Endothelial cell of umbilical vein (primary cell): ENCODE measurements around the gene MAEA. TPM values are rescaled to one million over a fixed set of nuclear protein-coding genes. Genes with fewer than 3 reads are reported as not detected.

Experiments used
- BruUV-seq: library from RNA; stranded (reverse); fragments of 400-500 nt; replicated peaks from 2 replicates; lab custom pipeline; 2021; lab: Mats Ljungman, UMichigan
- CTCF ChIA-PET: fragments of 300-600, 350-600 bp; sonication (Branson Sonifier 250); formaldehyde crosslinking; loops from one replicate; lab custom pipeline; 2021; ENCODE audit warnings: antibody characterized with exemption, inconsistent platforms; lab: Charles Lee
- POLR2A ChIA-PET: fragments of 300-600, 350-600 bp; sonication (Branson Sonifier 250); formaldehyde crosslinking; loops from one replicate; lab custom pipeline; 2021; ENCODE audit warnings: antibody characterized with exemption, inconsistent platforms; lab: Charles Lee
- DNase-seq: peaks from one replicate; pipeline ENCODE4 v3.0.0-alpha.2; 2011; ENCODE audit warnings: low read depth, low spot score
- FAIRE-seq: peaks from 2 replicates; lab custom pipeline; 2011; peaks lifted over from hg19 to GRCh38; lab: Jason Lieb, UNC
- H2AFZ ChIP-seq: 2 replicates; pipeline ENCODE4 v1.6.0; 2012; ENCODE audit warnings: low read depth, low read length, control low read depth, inconsistent platforms
- H3K27ac ChIP-seq: 2 replicates; pipeline ENCODE4 v1.5.1; 2011; ENCODE audit warnings: low read depth, mild to moderate bottlenecking, control low read depth, low read length, moderate library complexity; ENCODE audit not compliant: insufficient read depth
- H3K27me3 ChIP-seq, 2 experiments: 2 replicates each; pipeline versions ENCODE4 v1.6.0 to v1.6.1; 2011; ENCODE audit warnings: low read length in 2 of 2, mixed read lengths in 1 of 2; ENCODE audit not compliant: control insufficient read depth in 2 of 2, insufficient read depth in 2 of 2
- H3K36me3 ChIP-seq, 2 experiments: 2 replicates in 1 of 2; 3 replicates in 1 of 2; pipeline ENCODE4 v1.5.1; 2011; ENCODE audit warnings: low read length in 2 of 2, mild to moderate bottlenecking in 1 of 2, moderate library complexity in 1 of 2; ENCODE audit not compliant: control insufficient read depth in 2 of 2, insufficient read depth in 2 of 2; ENCODE audit errors: extremely low read depth in 1 of 2
- H3K4me1 ChIP-seq: 3 replicates; pipeline ENCODE4 v1.5.1; 2011; ENCODE audit warnings: mild to moderate bottlenecking, low read length; ENCODE audit not compliant: control insufficient read depth, insufficient read depth; ENCODE audit errors: extremely low read depth
- H3K4me2 ChIP-seq: 2 replicates; pipeline ENCODE4 v1.6.1; 2011; ENCODE audit warnings: low read length, control low read depth, mixed read lengths; ENCODE audit not compliant: insufficient read depth
- H3K4me3 ChIP-seq, 3 experiments: fragments of 200-600 bp in 1 of 3; sonication (generic), shearing (Covaris generic) in 1 of 3; replicated peaks in 1 of 3; 2 replicates each; pipeline ENCODE4 v1.5.1; 2011 to 2016; ENCODE audit warnings: control low read depth in 3 of 3, low read length in 3 of 3, mild to moderate bottlenecking in 2 of 3, inconsistent platforms in 1 of 3, low read depth in 1 of 3, moderate library complexity in 1 of 3; ENCODE audit not compliant: insufficient read depth in 1 of 3
- H3K79me2 ChIP-seq: 2 replicates; pipeline ENCODE4 v1.6.0; 2012; ENCODE audit warnings: low read length, inconsistent platforms; ENCODE audit not compliant: control insufficient read depth, insufficient read depth
- H3K9ac ChIP-seq: replicated peaks from 2 replicates; pipeline ENCODE3; 2011; ENCODE audit warnings: low read length, control low read depth; ENCODE audit not compliant: insufficient read depth; ENCODE audit errors: extremely low read depth
- H3K9me1 ChIP-seq: replicated peaks from 3 replicates; pipeline ENCODE4 v1.6.0; 2011; ENCODE audit warnings: mild to moderate bottlenecking, low read length; ENCODE audit not compliant: control insufficient read depth, insufficient read depth; ENCODE audit errors: extremely low read depth
- H3K9me3 ChIP-seq: replicated peaks from 2 replicates; pipeline ENCODE4 v1.5.1; 2012; ENCODE audit warnings: low read length, inconsistent platforms; ENCODE audit not compliant: control insufficient read depth, insufficient read depth
- H4K20me1 ChIP-seq: replicated peaks from 2 replicates; pipeline ENCODE3; 2011; ENCODE audit warnings: mild to moderate bottlenecking, low read length; ENCODE audit not compliant: control insufficient read depth, insufficient read depth; ENCODE audit errors: extremely low read depth
- CTCF ChIP-seq, 2 donors: IDR thresholded peaks; 1 replicate in 1 of 2; 2 replicates in 1 of 2; pipeline ENCODE4 v1.5.1; 2011; ENCODE audit warnings: low read length in 2 of 2, mild to moderate bottlenecking in 2 of 2, moderate library complexity in 2 of 2, control low read depth in 1 of 2, inconsistent platforms in 1 of 2, low read depth in 1 of 2; ENCODE audit not compliant: insufficient read depth in 1 of 2; ENCODE audit errors: extremely low read depth in 1 of 2
- EZH2 ChIP-seq: IDR thresholded peaks from 2 replicates; pipeline ENCODE4 v1.6.1; 2012; ENCODE audit warnings: borderline replicate concordance, low read depth, mild to moderate bottlenecking, moderate library complexity, low read length, inconsistent platforms; ENCODE audit not compliant: severe bottlenecking
- MAX ChIP-seq: IDR thresholded peaks from 2 replicates; pipeline ENCODE4 v1.6.1; 2011; ENCODE audit not compliant: insufficient read depth, insufficient read length
- MYC ChIP-seq: IDR thresholded peaks from one replicate; pipeline ENCODE4 v1.6.1; 2011; ENCODE audit warnings: mild to moderate bottlenecking, low read depth, low read length
- POLR2AphosphoS5 ChIP-seq: IDR thresholded peaks from 2 replicates; pipeline ENCODE4 v1.6.1; 2012; ENCODE audit warnings: low read depth, mild to moderate bottlenecking, control low read depth, low read length, moderate library complexity; ENCODE audit not compliant: insufficient read depth
- dilution Hi-C: fragments of 300-500 bp; cut with MboI; formaldehyde crosslinking; loops from one replicate; pipeline ENCODE4 v1.15.0; 2019; ENCODE audit warnings: low sequenced_read_pairs; ENCODE audit not compliant: extremely low pct_ligation_motif_present
- intact Hi-C: fragments of 100-400 bp; cut with micrococcal nuclease; formaldehyde crosslinking; loops from one replicate; pipeline ENCODE4 v1.10.0; 2022
- polyA plus RNA-seq, 4 experiments: library from polyadenylated mRNA; depleted of rRNA in 3 of 4; stranded (reverse) in 3 of 4; unstranded in 1 of 4; fragments of >200 nt; gene quantifications; 2 replicates each; pipeline versions ENCODE4 v1.2.1 to v1.2.3, GENCODE V29; 2011 to 2012; ENCODE audit warnings: missing spikeins in 1 of 4
- total RNA-seq: library from RNA; stranded (reverse); gene quantifications from 2 replicates; pipeline ENCODE4 v1.2.3, GENCODE V29; 2021

MAEA gene
- total and polyA plus RNA-seq, 2 donors (not counting 3 experiments of a cell fraction or from before 2014, with no cell fraction given), result 66.0 to 108 TPM

DNA sequence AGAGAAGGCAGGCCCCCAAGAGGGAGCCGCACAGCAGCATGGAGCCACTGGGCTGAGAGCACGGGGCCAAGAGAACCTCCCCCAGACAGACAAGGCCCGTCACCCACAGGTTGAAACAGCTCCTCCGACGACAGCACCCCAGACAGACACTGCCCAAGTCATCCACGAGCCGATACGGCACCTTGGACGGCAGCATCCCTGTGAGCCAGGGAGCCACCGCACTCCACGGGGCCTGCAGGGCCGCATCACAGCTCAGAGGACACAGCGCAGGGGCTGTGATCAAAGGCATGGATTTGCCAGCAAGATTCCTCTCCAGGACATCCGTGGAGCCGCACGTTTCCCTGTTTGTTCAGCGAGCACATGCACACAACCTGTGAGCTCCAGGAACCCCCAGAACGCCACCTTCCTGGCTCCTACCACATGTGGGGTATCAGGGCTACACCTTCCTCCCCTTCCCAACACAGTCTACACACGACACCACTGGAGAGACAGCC is 44.7 kb upstream of the MAEA start:
- H3K4me2 ChIP-seq, result no peak overlapping the region
- dilution Hi-C loops, result no loop called here
- TF ChIP-seq EZH2, result no peak
- no peak for TF ChIP-seq POLR2AphosphoS5
- no peak for TF ChIP-seq MAX
- TF ChIP-seq MYC, result no peak
- no peak for TF ChIP-seq CTCF (IDR thresholded peaks at IDR 0.05; ENCODE audit: extremely low read depth in 1 of 2, insufficient read depth in 1 of 2, low read depth in 1 of 2, low read length in 2 of 2)
- FAIRE-seq (no peak), DNase-seq (no peak)
- H3K9me1 ChIP-seq, result no peaks in the 10 kb centered on the region
- H2AFZ ChIP-seq, result no peak overlapping the region
- H3K27ac ChIP-seq, result no peak overlapping the region
- ChIA-PET POLR2A (no interaction called here), CTCF (no interaction called here)
- intact Hi-C loops, result no loop called here
- peaks cover 3 to 5% of the 10 kb centered on the region in 2 experiments for H3K36me3 ChIP-seq
- peaks cover 18% of the 10 kb centered on the region for H3K4me1 ChIP-seq
- H3K27me3 ChIP-seq, result no peaks in the 10 kb centered on the region
- no peaks in the 10 kb centered on the region for H3K9me3 ChIP-seq
- BruUV-seq, result no TSS peak
- no peak overlapping the region for H3K4me3 ChIP-seq
- no peak overlapping the region for H3K9ac ChIP-seq
- H4K20me1 ChIP-seq, result no peaks in the 10 kb centered on the region
- peaks cover 76% of the 10 kb centered on the region for H3K79me2 ChIP-seq
